HepG2 (cell line): ENCODE results near the gene TBC1D16. TPM values are rescaled to one million over a fixed set of nuclear protein-coding genes. Genes with fewer than 3 reads are reported as not detected.
A peak's percentile ranks its signal among the peaks of the same experiment; 100 is the strongest.

Experiments
- ATAC-seq: fragments of 200-7000 bp; cut with Tn5 transposase; 3 replicates; pipeline ENCODE4 v1.9.1; 2020; ENCODE audit warnings: mild to moderate bottlenecking, moderate library complexity
- BruUV-seq: library from RNA; stranded (reverse); fragments of 400-500 nt; replicated peaks from 2 replicates; lab custom pipeline; 2021; lab: Mats Ljungman, UMichigan
- CTCF ChIA-PET: fragments of 300-600 bp; formaldehyde crosslinking; extraction: SDS; loops from one replicate; lab custom pipeline; 2021; ENCODE audit warnings: low total read pairs, inconsistent platforms, low intra/inter-chr PET ratio; lab: Yijun Ruan, JAX
- POLR2A ChIA-PET: fragments of 350-600 bp; sonication (Branson Sonifier 250); formaldehyde crosslinking; loops from one replicate; lab custom pipeline; 2020; ENCODE audit warnings: antibody characterized with exemption, inconsistent platforms; lab: Yijun Ruan, JAX
- DNase-seq: peaks from one replicate; pipeline ENCODE4 v3.0.0-alpha.2; 2015; ENCODE audit warnings: low spot score
- FAIRE-seq: peaks from 3 replicates; lab custom pipeline; 2011; peaks lifted over from hg19 to GRCh38; lab: Jason Lieb, UNC
- H2AFZ ChIP-seq: one replicate; pipeline ENCODE4 v1.6.1; 2011; ENCODE audit warnings: low read length, inconsistent platforms
- H3K27ac ChIP-seq: fragments of 300-600 bp; 3 replicates; pipeline ENCODE4 v1.8.0; 2011; ENCODE audit warnings: mixed run types, mild to moderate bottlenecking, mixed read lengths, low read length, inconsistent platforms; ENCODE audit not compliant: insufficient read depth; ENCODE audit errors: extremely low read length
- H3K27me3 ChIP-seq, 2 experiments: fragments of 200-600 bp in 1 of 2; 2 replicates in 1 of 2; 3 replicates in 1 of 2; pipeline versions ENCODE4 v1.6.0 to v1.8.0; 2011; ENCODE audit warnings: low read length in 2 of 2, mild to moderate bottlenecking in 2 of 2, moderate library complexity in 2 of 2, inconsistent platforms in 1 of 2; ENCODE audit not compliant: insufficient read depth in 2 of 2, control insufficient read depth in 1 of 2
- H3K36me3 ChIP-seq, 2 experiments: fragments of 200-600 bp in 1 of 2; replicated peaks in 1 of 2; 2 replicates in 1 of 2; 3 replicates in 1 of 2; pipeline versions ENCODE4 v1.5.1 to v1.8.0; 2011; ENCODE audit warnings: low read length in 2 of 2, inconsistent platforms in 1 of 2; ENCODE audit not compliant: insufficient read depth in 2 of 2, control insufficient read depth in 1 of 2
- H3K4me1 ChIP-seq: 2 replicates; pipeline ENCODE4 v1.5.1; 2012; ENCODE audit warnings: low read length, inconsistent platforms; ENCODE audit not compliant: insufficient read depth
- H3K4me2 ChIP-seq: 2 replicates; pipeline ENCODE4 v1.6.0; 2011; ENCODE audit warnings: low read depth, low read length, inconsistent platforms
- H3K4me3 ChIP-seq, 3 experiments: fragments of 200-600 bp in 1 of 3; sonication (generic), shearing (Covaris generic) in 1 of 3; replicated peaks in 1 of 3; 2 replicates each; pipeline ENCODE4 v1.5.1; 2011 to 2016; ENCODE audit warnings: low read length in 3 of 3, inconsistent platforms in 2 of 3, low read depth in 2 of 3, mild to moderate bottlenecking in 2 of 3, control low read depth in 1 of 3, mixed read lengths in 1 of 3; ENCODE audit not compliant: insufficient read depth in 1 of 3
- H3K79me2 ChIP-seq: one replicate; pipeline ENCODE4 v1.6.1; 2011; ENCODE audit warnings: low read length, inconsistent platforms; ENCODE audit not compliant: insufficient read depth
- H3K9ac ChIP-seq: 2 replicates; pipeline ENCODE4 v1.6.0; 2011; ENCODE audit warnings: mild to moderate bottlenecking, low read depth, low read length, inconsistent platforms; ENCODE audit not compliant: insufficient read depth
- H3K9me3 ChIP-seq: 2 replicates; pipeline ENCODE4 v1.5.1; 2012; ENCODE audit warnings: mild to moderate bottlenecking, low read length
- H4K20me1 ChIP-seq: 2 replicates; pipeline ENCODE4 v1.6.0; 2011; ENCODE audit warnings: inconsistent platforms, mild to moderate bottlenecking, low read length, moderate library complexity; ENCODE audit not compliant: insufficient read depth
- CREB1 ChIP-seq, 2 experiments: fragments of 450-650 bp in 1 of 2; IDR thresholded peaks; 2 replicates each; pipeline ENCODE4 v1.6.1; 2016 to 2017; ENCODE audit warnings: control low read depth in 1 of 2, mild to moderate bottlenecking in 1 of 2, missing compliant biosample characterization in 1 of 2, missing genetic modification characterization in 1 of 2
- DNMT3B ChIP-seq: conservative IDR thresholded peaks from 2 replicates; pipeline ENCODE4 v1.6.1; 2016; ENCODE audit warnings: missing biosample characterization, control low read depth
- HNRNPL ChIP-seq: fragments of 200-400 bp; formaldehyde crosslinking; IDR thresholded peaks from 2 replicates; pipeline ENCODE4 v1.6.1; 2017; ENCODE audit warnings: mild to moderate bottlenecking, low read depth, low read length
- JUNB ChIP-seq: sonication (generic); formaldehyde crosslinking; IDR thresholded peaks from 2 replicates; pipeline ENCODE4 v1.8.0; 2022; ENCODE audit warnings: missing genetic modification reagents, mild to moderate bottlenecking, borderline replicate concordance
- MTF1 ChIP-seq: sonication (generic); formaldehyde crosslinking; IDR thresholded peaks from 2 replicates; pipeline ENCODE4 v1.5.0; 2020; ENCODE audit warnings: missing genetic modification reagents
- MXD3 ChIP-seq: IDR thresholded peaks from 2 replicates; pipeline ENCODE4 v1.6.1; 2016; ENCODE audit warnings: mild to moderate bottlenecking, missing biosample characterization, missing genetic modification reagents
- MZF1 ChIP-seq: sonication (generic); formaldehyde crosslinking; IDR thresholded peaks from 2 replicates; pipeline ENCODE4 v1.8.1; 2023; ENCODE audit warnings: mild to moderate bottlenecking, missing genetic modification reagents, borderline replicate concordance
- NCOR1 ChIP-seq: fragments of 200-600 bp; sonication (generic); IDR thresholded peaks from 2 replicates; pipeline ENCODE4 v1.7.0; 2017; ENCODE audit warnings: antibody characterized with exemption, low read length, borderline replicate concordance
- RFXANK ChIP-seq: IDR thresholded peaks from 2 replicates; pipeline ENCODE4 v1.6.1; 2016
- SALL2 ChIP-seq: sonication (generic); formaldehyde crosslinking; IDR thresholded peaks from 2 replicates; pipeline ENCODE4 v1.8.1; 2023; ENCODE audit warnings: mild to moderate bottlenecking, missing genetic modification reagents, inconsistent platforms
- TRIM22 ChIP-seq: fragments of 450-650 bp; IDR thresholded peaks from 2 replicates; pipeline ENCODE4 v1.6.1; 2017
- ZNF883 ChIP-seq: sonication (generic); formaldehyde crosslinking; IDR thresholded peaks from 2 replicates; pipeline ENCODE4 v1.5.1; 2020; ENCODE audit warnings: mild to moderate bottlenecking, missing genetic modification reagents; ENCODE audit errors: not compliant biosample characterization
- WGBS: methylation state at CpG from one replicate; pipeline ENCODE4 v1.1.6; 2017; ENCODE audit warnings: low lambda C conversion rate; 5-methylcytosine and 5-hydroxymethylcytosine counted together
- in situ Hi-C: cut with HindIII; loops from 2 replicates; pipeline ENCODE4 v1.10.0; 2017; ENCODE audit warnings: low pct_unique_long_range_greater_than_20kb; ENCODE audit not compliant: extremely low pct_ligation_motif_present
- intact Hi-C: fragments of 100-400 bp; cut with micrococcal nuclease; formaldehyde crosslinking; loops from one replicate; pipeline ENCODE4 v1.10.0; 2022; ENCODE audit not compliant: unreplicated experiment
- polyA plus RNA-seq, 8 experiments: library from polyadenylated mRNA; depleted of rRNA in 3 of 8; stranded (reverse) in 7 of 8; unstranded in 1 of 8; fragments of >200 nt; fragmentation: Illumina TruSeq in 4 of 8; extraction: Trizol in 4 of 8; gene quantifications; 2 replicates each; pipeline versions ENCODE4 v1.2.1 to v1.2.3, GENCODE V29; 2011 to 2016; ENCODE audit warnings: low read depth in 4 of 8, missing spikeins in 1 of 8, mixed read lengths in 1 of 8; ENCODE audit not compliant: insufficient read depth in 1 of 8
- total RNA-seq, 5 experiments: library from RNA; depleted of rRNA; stranded (reverse); fragments of >200 nt; fragmentation: Illumina TruSeq; extraction: Trizol; gene quantifications; 2 replicates each; pipeline ENCODE4 v1.2.3, GENCODE V29; 2016; ENCODE audit warnings: low read depth in 1 of 5
- TF ChIP-seq, protein P1 (sequence below): sonication (generic); formaldehyde crosslinking; IDR thresholded peaks from 2 replicates; pipeline ENCODE4 v1.5.0; 2020; ENCODE audit warnings: missing genetic modification reagents

The TBC1D16 gene
- total and polyA plus RNA-seq, 2 of the 13 experiments (the other 11 are each of a cell fraction or from before 2014, with no cell fraction given): 14.9 to 24.9 TPM

DNA sequence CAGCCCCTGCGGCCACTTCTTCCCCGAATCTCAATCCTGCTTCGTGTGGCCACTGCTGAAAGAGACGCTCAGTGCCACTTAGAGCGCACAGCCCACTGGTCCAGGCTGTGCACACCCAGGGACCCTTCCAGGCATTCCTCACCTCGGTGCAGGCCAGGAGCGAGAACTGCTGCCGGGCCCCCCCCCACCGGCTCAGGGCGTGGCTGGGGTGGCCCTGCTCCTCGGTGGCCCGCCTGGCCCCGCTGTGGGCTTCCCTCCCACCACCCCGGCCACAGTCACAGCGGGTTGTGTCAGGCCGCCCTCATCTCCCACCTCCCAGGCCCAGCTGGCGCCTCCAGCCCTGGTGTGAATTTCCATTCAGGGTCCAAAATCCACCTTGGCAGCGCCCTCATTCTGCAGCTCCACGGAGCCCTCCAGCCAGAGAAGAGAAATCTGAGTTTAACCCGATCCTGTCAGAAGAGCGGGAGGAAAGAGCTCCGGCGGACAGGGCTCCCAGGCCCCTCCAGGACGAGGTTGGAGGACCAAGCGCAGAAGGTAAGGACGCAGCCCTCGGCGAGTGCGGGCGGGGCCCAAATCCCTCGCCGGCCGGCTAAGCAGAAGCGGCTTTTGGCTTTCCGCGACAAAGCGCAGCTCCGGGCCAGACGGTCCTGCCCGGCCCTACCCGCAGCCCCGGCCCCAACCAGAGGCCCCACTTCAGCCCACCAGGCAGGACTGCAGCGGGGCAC, 12.0 kb downstream of the TBC1D16 start (continued):
- TF ChIP-seq SALL2: no peak
- no peak for TF ChIP-seq TRIM22
- peak; percentile 87 for TF ChIP-seq NCOR1
- no peak for TF ChIP-seq MTF1 (CRISPR knock-in tag)
- TF ChIP-seq, all 625 proteins: peak for 279

- no peaks in the 10 kb centered on the region for H3K9me3 ChIP-seq
- in situ Hi-C loops: no loop called here
- peaks cover 78% of the 10 kb centered on the region for H3K4me1 ChIP-seq
- peaks cover 0 to 2% of the 10 kb centered on the region in 2 experiments; a peak in 1 of 5 replicates for H3K36me3 ChIP-seq
- CTCF ChIA-PET: no interaction called here
- H4K20me1 ChIP-seq: no peaks in the 10 kb centered on the region
- no peak overlapping the region for H3K4me3 ChIP-seq
- H3K4me2 ChIP-seq: no peak overlapping the region
- H3K27ac ChIP-seq: no peak overlapping the region
- no peak for ATAC-seq
- peak; percentile 72 for FAIRE-seq
- H3K79me2 ChIP-seq: peaks cover 12% of the 10 kb centered on the region
- POLR2A ChIA-PET: no interaction called here
- no peaks in the 10 kb centered on the region for H3K27me3 ChIP-seq
- no peak overlapping the region for H3K9ac ChIP-seq
- BruUV-seq: no TSS peak
- DNase-seq: no peak
- 96% methylated on average over 2 of the region's 2 CpGs for WGBS
- intact Hi-C loops: no loop called here
- no peak overlapping the region for H2AFZ ChIP-seq
- TF ChIP-seq, protein P1, sequence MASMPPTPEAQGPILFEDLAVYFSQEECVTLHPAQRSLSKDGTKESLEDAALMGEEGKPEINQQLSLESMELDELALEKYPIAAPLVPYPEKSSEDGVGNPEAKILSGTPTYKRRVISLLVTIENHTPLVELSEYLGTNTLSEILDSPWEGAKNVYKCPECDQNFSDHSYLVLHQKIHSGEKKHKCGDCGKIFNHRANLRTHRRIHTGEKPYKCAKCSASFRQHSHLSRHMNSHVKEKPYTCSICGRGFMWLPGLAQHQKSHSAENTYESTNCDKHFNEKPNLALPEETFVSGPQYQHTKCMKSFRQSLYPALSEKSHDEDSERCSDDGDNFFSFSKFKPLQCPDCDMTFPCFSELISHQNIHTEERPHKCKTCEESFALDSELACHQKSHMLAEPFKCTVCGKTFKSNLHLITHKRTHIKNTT: no peak
- TF ChIP-seq ZNF883 (CRISPR knock-in tag) (no peak), MXD3 (CRISPR knock-in tag) (no peak), JUNB (CRISPR knock-in tag) (0 out of 2 replicates have a peak, but pooled peaks have one; percentile 34), HNRNPL (no peak), DNMT3B (no peak), MZF1 (CRISPR knock-in tag) (no peak), CREB1 (IDR thresholded peaks at IDR 0.05) (peak; percentile 86), CREB1 (CRISPR knock-in tag; IDR thresholded peaks at IDR 0.05) (no peak), RFXANK (no peak)
These were observed 14.1 kb downstream of the TBC1D16 start for GRCh38 chr17:80021600-80021999.
